Stimulated activated CD4-positive, alpha-beta T cell treated with anti-CD3 and anti-CD28 coated beads, TNF-alpha, amount 100 ng/mL, for 4 hours (primary cell): Measurements from ENCODE around the gene MSI2.

Experiments
- DNase-seq, 3 experiments: peaks; one replicate each; pipeline ENCODE4 v3.0.0-alpha.2; 2020; ENCODE audit warnings: low read depth in 3 of 3

MSI2 gene

DNA sequence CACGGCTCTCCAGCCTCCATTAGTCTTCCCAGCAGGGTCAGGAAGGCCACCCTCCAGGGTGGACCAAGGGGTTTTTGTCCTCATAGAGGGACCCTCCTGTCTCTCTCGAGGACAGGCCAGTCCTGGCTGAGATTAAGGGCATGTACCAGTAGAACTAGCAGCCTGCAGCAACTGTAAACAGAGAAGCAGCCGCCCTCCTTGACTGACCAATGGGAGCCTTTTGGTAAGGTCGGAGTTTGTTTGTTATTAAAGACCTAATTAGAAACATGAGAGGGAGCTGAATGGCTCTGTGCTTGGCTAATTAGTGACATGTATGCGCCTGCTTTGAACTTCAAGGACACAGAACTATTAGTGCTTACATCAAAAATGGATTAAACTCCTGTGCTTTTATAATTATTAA, 408.8 kb downstream of the MSI2 start:
- no peak for DNase-seq

DNA sequence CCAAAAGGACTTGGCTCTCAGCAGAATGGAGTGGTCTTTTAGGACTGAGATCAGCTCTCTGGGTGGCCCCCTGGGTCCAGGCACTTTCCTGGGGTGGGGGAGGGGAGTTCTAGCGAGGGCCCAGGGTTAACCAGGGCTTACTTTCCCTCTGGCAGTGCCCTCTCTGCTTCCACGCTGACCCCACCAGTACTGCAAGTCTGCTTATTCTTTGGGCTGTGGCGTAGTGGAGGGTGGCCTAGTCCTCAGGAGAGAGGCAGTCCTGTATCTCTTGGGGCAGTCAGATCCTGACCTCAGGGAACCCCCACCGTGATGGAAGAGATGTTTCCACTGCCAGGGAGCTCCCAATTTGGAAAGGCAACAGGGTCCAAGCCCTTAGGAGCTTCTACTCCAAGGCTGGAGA, 409.4 kb downstream of the MSI2 start:
- no peak for DNase-seq

DNA sequence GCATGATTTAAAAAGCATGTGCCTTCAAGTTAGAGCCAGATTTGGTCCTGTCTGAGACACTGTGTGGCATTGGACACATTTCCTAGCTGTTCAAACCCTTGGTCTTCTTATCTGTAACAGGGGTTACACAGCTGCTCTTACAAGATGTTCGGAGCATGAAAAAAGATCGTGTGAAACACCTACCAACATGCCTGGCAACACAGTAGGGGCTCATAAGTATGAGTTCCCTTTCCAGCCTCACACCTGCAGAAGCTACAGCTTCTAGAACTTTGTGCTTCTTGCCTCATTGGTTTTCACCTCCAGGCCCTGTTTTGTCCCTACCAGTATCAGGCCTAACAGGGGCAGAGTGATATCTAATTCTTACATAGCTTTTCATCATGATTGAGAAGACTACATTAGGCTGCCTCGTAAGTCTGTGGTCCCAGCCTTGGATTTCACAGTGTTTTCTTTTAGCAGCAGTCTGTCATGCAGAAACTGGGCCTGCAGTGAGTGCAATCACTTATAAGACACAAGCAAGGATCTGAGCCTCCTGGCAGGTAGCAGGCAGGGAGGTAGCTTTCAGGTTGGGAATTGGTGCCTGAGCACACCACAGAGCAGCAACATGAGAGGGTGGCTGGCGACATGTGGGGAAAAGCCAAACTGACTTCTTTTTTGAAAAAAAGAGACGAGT, 410.0 kb downstream of the MSI2 start:
- no peak for DNase-seq

DNA sequence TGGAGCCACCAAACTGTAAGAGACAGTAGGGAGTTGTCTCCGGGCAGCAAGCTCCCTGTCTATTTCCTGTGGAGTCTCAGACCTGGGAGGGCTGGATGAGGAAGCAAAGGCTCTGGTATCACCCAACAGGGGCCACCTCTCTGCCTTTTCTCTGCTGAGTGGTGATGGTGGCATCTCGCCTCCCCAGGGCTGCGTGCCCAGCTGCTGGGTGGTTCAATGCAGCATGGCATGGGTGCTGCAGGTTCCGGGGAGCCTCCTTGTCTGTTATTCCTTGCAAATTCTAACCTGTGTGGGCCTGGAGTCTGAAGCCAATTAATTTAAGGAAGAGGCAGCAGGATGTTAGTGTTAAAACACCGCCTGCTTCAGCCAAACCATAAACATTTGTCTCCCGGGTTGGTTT, 410.6 kb downstream of the MSI2 start:
- no peak for DNase-seq

- DNase-seq: no peak
Observed at GRCh38 chr17:57667461-57667923, 411.2 kb downstream of the MSI2 start.

GRCh38 chr17:57668332-57668731, 412.0 kb downstream of the MSI2 start:
- DNase-seq: no peak

GRCh38 chr17:57669671-57670529, 413.6 kb downstream of the MSI2 start:
- DNase-seq: no peak

GRCh38 chr17:57670769-57671569, 414.6 kb downstream of the MSI2 start:
- DNase-seq: no peak

- peak; percentile 31 to 52 (median 37) for DNase-seq
Observed at GRCh38 chr17:57671667-57672632, 415.6 kb downstream of the MSI2 start.

DNA sequence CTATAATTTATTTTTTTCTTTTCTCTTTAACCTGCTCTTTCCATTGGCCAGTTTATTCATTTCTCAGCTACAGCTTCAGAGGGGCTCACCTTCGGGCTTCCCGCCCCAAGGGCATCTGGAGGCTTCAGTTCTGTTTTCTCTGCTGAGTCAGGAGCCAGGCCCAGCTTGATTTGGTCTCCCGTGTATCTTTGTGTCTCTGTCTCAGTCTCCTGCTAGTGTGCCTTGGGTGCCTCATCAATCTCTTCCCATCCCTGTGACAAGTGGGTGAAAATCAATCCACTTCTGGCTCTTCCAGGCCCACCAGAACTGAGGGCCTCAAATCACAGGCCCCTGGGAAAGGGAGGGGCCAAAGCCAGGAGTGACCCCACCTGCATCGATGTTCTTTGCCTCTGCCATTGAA, 416.6 kb downstream of the MSI2 start:
- DNase-seq: no peak

DNA sequence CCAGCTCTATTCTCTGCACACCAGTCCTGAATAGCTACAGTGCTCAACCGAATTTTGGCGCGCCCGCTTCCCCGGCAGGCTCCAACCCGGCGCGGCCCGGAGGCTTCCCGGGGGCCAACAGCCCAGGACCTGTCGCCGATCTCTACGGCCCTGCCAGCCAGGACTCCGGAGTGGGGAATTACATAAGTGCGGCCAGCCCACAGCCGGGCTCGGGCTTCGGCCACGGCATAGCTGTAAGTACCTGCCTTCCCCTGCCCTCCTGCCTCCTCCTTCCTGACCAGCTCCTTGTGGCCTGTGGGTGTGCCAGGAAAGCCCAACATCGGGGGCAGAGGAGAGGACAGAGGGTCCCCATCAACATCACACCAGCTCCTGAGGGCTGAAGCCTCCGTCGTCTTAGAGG, 418.6 kb downstream of the MSI2 start:
- no peak for DNase-seq

DNA sequence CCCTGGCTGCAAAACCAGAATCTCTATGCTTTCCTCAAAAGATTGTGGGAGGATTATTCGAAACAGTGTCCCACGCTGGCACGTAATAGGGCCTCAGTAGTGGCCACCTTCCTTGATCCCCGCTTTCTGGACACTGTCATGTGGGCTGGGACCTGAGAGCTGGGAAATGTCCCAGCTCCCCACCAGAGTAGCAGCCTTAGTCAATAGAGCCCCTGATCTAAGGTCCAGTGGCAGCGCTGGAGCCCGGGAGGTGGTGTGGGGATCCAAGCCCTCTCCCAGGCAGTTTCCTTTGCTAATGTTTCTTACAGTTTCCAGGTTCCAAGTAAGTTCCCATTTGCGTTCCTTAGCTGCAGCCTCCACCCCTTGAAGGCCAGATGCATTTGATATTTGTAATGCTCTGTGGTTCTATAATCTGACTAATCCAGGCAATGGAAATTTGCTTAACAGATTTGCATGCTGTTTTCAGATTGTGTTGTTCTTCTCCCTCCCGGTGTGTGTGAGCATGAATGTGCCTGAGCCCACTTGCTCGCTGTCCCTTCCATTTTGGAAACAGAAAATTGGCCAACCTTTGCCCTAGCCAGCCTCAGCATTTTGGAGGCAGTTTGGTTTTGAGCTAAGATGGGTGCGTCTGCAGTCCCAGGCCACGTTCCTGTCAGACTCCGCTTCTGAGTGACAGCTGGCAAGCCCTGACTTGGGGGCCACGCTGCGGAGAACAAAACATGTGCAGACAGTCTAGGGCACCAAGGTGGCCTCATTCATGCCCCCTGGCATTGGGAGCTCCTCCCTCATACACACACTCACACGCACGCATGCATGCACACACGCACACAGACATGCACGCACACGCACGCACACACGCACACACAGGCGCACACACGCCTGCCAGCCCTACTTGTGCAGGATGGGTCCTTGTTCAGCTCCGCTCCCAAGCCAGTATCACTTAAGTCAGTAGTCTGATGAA, 419.4 kb downstream of the MSI2 start:
- DNase-seq: no peak

GRCh38 chr17:57676543-57676942, 420.2 kb downstream of the MSI2 start:
- DNase-seq: no peak

DNA sequence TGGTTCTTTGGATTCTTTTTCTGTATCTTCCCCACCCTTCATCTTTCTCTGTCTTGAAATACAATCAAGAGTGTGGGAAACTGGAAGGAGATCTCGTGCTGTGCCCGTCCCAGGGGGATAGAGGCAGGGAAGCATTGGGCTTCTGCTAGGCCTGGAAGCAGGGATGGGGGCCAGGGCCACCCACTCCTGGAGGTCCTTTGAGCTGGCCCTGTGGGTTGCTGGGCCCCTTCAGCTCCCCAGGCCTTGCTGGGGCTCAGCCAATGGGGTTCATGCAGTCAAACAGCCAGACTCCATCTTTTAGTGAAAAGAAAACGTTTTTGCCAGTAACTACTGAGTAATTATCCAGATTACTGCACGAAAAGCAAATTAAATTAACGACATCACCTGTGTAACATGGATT, 421.0 kb downstream of the MSI2 start:
- DNase-seq: no peak

GRCh38 chr17:57677858-57678257, 421.5 kb downstream of the MSI2 start:
- DNase-seq: no peak

- no peak for DNase-seq
Observed at GRCh38 chr17:57678393-57678792, 422.1 kb downstream of the MSI2 start.

- DNase-seq: no peak
Observed at GRCh38 chr17:57679356-57679755, 423.0 kb downstream of the MSI2 start.

- no peak for DNase-seq
Observed at GRCh38 chr17:57679906-57680695, 423.8 kb downstream of the MSI2 start.

GRCh38 chr17:57682701-57683100, 426.4 kb downstream of the MSI2 start:
- no peak for DNase-seq
